GM12801 (cell line): ENCODE results near the gene S100PBP.

Experiments
- CTCF ChIP-seq: IDR thresholded peaks from one replicate; pipeline ENCODE4 v1.5.1; 2011; ENCODE audit warnings: control low read depth; ENCODE audit not compliant: insufficient read length; ENCODE audit errors: extremely low read depth

The S100PBP gene

GRCh38 chr1:32893198-32894018 lies 76.0 kb downstream of the S100PBP start:
- no peak for TF ChIP-seq CTCF

DNA sequence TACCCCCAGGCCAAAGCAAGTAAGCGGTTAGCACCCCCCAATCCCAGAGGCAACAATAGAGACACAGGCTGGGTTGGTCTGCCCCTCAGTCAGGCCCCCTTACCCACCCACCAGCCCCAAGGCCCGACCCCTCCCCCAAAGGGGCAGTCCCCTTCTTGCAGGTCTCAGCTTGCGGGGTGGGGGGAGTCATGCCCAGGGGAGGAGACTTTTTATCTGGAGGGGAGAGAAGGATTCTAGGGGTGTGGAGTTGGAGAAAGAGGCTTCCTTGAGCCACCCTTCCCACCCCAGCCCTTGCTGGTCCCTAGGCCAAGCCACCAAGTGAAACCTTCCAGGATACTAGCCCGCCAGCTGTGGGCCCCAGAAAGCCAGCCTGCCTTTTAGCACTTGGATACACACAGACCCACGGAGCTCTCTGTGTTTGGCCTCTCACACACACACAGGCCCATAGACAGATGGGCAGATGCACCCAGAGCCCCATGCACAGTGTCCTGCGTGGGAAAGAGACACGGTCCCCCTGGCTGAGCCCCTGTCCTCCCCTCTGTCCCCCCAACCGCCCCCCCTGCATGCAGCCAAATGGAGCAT lies 76.7 kb downstream of the S100PBP start:
- no peak for TF ChIP-seq CTCF

GRCh38 chr1:32894681-32895080 lies 77.2 kb downstream of the S100PBP start:
- no peak for TF ChIP-seq CTCF

- no peak for TF ChIP-seq CTCF
Measured at GRCh38 chr1:32895325-32896215, 78.1 kb downstream of the S100PBP start.

DNA sequence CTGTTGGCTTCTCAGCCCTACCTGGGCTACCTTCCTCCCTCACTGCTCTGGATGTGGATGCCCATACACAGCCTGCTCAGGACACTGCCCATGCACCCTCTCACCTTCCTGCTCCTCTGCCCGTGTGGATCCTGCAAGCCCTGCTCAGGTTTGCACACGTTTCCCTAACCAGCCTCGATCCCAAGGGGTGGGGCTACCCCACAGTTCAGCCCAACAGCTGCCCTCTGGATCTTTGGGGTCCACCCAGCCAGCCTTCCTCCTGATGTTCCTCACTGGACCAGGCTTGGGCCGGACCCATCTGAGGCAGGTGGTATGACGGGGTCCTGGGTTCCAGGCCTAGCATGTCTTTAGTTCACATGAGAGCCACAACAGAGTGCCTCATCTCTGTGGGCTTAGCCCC lies 79.0 kb downstream of the S100PBP start:
- TF ChIP-seq CTCF = no peak

DNA sequence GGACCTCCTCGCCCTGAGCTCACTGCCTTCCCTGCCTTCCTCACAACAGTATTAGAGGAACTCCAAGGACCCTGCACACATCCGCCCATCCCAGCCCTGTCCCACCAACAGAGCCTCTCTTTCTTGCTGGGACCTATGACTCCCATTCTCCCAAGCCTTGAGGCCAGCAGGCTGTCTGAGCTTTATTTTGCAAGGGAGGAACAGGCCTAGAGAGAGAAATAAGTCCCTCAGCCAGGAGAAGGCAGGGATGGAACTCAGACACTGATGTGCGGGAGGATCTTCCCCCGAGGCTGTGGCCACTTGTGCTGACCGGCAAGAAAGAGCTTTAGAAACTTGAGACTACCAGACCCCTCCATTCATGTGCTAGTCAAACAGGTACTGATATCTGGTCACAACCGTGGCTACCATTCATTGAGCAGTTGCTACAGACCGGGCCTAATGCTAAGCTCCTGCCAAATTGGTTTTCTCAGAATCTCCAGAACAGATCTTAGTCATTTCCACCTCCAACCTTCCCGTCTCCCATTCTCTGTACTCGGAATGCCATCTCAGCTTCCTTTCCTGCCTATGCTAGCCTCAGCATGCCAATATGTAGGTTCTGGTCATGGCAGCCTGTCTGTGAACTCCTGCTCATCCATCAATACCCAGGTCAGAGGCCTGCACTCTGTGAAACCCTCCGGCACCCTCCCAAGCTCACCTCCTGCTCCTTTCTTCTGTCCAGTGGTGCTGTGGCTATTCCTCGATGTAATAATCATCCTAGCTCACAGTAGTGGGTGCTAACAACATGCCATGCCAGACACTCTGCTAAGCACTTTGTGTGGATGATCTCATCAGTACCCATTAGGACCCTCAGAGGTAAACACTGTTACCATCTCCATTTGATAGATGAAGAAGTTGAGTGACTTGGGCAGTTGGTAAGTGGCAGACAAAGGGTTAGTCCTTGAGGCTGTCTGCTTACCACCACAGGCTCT lies 79.9 kb downstream of the S100PBP start:
- TF ChIP-seq CTCF = no peak
